ENCODE data around the gene ZNF280B.
"Not testable (repeated sequence)": the region's sequence is repeated elsewhere in the genome, so short reads cannot be mapped to it uniquely, and the experiment has no call there.

Gene ZNF280B

GRCh38 chr22:22506736-22507135, 1.8 kb downstream of the ZNF280B start:
- no peak for FAIRE-seq

GRCh38 chr22:22498267-22498666, 10.3 kb downstream of the ZNF280B start:
- FAIRE-seq, result no peak

- not testable (repeated sequence) for FAIRE-seq
Observed at GRCh38 chr22:22491589-22491988, 17.0 kb downstream of the ZNF280B start.

GRCh38 chr22:22488736-22489135, 19.8 kb downstream of the ZNF280B start:
- FAIRE-seq, result no peak

- FAIRE-seq, result no peak
Observed at GRCh38 chr22:22487869-22488597, 20.5 kb downstream of the ZNF280B start.

GRCh38 chr22:22487059-22487458, 21.5 kb downstream of the ZNF280B start:
- FAIRE-seq, result no peak

- FAIRE-seq, result no peak
Observed at GRCh38 chr22:22486132-22486899, 22.2 kb downstream of the ZNF280B start.

GRCh38 chr22:22485524-22485923, 23.0 kb downstream of the ZNF280B start:
- FAIRE-seq, result no peak

GRCh38 chr22:22484023-22484422, 24.5 kb downstream of the ZNF280B start:
- no peak for FAIRE-seq

- FAIRE-seq, result no peak
Observed at GRCh38 chr22:22480940-22481339, 27.6 kb downstream of the ZNF280B start.

- FAIRE-seq, result no peak
Observed at GRCh38 chr22:22479999-22480532, 28.5 kb downstream of the ZNF280B start.

GRCh38 chr22:22479116-22479515, 29.4 kb downstream of the ZNF280B start:
- no peak for FAIRE-seq

GRCh38 chr22:22478470-22478869, 30.1 kb downstream of the ZNF280B start:
- no peak for FAIRE-seq

- no peak for FAIRE-seq
Observed at GRCh38 chr22:22474733-22475132, 33.8 kb downstream of the ZNF280B start.

- not testable (repeated sequence) for FAIRE-seq
Observed at GRCh38 chr22:22471104-22471503, 37.4 kb downstream of the ZNF280B start.

GRCh38 chr22:22469527-22469926, 39.0 kb downstream of the ZNF280B start:
- FAIRE-seq, result no peak

GRCh38 chr22:22468794-22469469, 39.6 kb downstream of the ZNF280B start:
- FAIRE-seq, result not testable (repeated sequence)

GRCh38 chr22:22467112-22467511, 41.4 kb downstream of the ZNF280B start:
- FAIRE-seq, result no peak

GRCh38 chr22:22465782-22466181, 42.8 kb downstream of the ZNF280B start:
- no peak for FAIRE-seq

- no peak for FAIRE-seq
Observed at GRCh38 chr22:22465094-22465602, 43.4 kb downstream of the ZNF280B start.

GRCh38 chr22:22464541-22465054, 43.9 kb downstream of the ZNF280B start:
- FAIRE-seq, result no peak

GRCh38 chr22:22463855-22464540, 44.5 kb downstream of the ZNF280B start:
- no peak for FAIRE-seq

Measured in colon (tissue), 2 donors.